HG02973 (cell line): Measurements from ENCODE around the gene PC.

ENCODE experiments used
- ATAC-seq: cut with Tn5 transposase; IDR thresholded peaks from one replicate; pipeline ENCODE4 v1.9.1; 2021; ENCODE audit warnings: moderate library complexity; ENCODE audit not compliant: unreplicated experiment

Gene PC

GRCh38 chr11:66868726-66869566, 89.2 kb downstream of the PC start:
- peak; percentile 70 for ATAC-seq

- ATAC-seq: no peak
Observed at GRCh38 chr11:66868082-66868725, 90.0 kb downstream of the PC start.

GRCh38 chr11:66867425-66868040, 90.7 kb downstream of the PC start:
- no peak for ATAC-seq

DNA sequence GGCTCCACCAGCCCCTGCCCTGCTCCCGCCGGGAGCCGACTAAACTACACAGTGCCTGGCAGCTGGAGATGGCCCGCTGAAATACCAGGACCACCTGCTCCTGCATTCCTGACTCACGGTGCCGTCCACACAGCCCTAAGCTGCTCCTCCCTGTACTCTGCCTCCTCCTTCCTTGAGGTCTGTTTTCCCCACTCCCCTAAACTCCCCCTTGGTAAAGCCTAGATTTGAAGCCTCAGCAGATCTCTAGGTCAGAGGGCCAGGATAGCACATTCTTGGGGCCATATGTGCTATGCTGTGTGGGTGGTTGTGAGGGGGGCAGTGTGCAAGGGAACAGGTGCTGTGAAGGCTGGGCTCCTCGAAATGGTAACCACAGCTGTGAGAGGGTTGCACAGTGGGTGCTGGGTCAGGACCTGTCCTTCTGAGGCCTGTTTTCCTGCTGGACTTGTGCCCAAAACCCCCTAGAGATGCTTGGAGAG, 91.6 kb downstream of the PC start:
- no peak for ATAC-seq

- no peak for ATAC-seq
Observed at GRCh38 chr11:66866007-66866406, 92.2 kb downstream of the PC start.

- no peak for ATAC-seq
Observed at GRCh38 chr11:66864924-66865697, 93.1 kb downstream of the PC start.

DNA sequence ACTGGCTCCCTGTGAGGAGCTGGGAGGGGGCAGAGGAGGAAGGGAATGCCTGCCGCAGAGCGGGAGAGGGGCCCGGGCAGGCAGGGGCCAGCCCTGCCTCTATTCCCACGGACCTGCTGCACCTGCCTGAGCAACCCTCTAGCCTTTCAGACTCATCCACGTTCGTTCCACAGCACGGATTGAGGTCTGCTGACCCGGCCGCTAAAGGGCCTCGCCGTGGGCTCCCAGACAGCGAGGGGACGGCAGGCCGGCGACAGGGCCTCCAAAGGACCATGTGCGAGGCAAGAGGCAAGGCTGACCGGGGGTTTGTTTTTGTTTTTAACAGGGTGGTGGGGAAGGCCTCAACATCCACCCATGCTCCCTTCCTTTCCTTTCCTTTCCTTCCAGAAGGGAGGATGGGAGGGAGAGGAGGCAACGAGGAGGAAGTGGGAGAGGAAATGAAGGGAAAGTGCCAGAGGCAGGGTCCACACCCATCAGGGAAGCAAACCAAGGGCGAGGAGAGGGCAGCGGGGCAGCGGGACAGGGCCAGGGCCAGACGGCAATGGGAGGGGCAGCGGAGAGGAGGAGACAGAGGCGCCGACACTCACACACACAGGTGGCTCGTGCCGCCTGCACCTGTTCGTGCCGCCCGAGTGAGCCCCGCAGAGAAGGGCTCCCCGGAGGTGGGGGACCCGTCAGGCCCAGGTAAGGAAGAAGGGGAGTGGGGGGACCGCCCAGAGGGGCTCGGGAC, 93.8 kb downstream of the PC start:
- ATAC-seq: no peak

- no peak for ATAC-seq
Observed at GRCh38 chr11:66863428-66864125, 94.6 kb downstream of the PC start.

DNA sequence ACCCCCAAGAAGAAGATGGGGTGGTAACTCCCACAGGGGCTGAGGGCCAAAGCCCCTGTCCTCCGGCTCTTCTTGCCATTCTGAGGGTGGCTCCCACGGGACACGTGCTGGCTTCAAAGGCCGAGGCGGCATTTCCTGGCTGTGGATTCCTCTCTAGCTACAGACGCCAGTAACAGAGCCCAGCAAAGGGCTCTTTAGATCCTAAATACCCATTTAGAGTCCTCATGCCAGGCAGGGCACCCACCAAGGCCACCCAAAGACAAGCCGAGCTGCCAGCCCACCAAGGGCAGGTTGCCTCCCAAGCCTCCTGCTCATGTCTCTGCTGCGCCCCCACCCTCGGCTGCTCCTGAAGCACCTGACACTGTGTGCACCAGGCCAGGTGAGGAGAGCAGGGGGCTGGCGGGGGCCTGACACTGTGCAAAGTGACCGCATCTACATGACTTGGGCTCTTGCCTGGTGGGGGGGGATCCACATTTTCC, 95.6 kb downstream of the PC start:
- ATAC-seq: no peak

DNA sequence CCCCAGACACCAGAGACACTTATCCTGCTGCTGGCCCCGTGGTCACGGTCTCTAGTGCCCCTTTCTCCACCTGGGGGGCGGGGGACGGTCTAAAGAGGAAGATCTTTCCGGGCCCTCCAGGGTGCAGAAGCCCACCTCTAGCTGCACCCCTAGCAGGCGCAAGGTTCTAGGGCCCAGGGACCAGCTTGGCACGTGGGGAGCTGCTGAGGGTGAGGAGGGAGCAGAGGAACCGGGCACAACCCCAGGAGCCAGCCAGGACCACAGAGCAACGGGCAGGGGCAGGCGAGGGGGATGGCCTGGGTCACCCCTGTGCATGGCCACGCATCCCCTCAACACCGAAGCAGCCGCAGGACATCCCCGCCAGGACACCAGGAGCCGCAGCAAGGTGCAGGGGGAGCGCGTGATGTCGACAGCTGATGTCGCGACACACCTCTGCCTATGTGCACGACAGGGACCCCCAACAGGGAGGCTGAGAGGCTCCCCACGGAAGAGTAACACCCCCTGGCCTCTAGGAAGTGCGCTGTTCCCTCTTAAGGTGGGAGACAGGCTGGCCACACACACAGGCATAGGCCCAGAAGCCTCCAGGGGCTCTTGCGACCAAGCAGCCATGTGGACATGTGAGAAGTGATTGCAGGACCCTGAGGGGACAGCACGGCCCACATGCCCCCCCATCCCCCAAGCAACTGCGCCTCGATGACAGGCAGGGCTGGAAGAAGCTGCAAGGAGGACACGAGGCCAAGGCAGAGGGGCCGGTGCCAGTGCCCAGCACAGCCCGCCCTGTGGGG, 96.2 kb downstream of the PC start:
- no peak for ATAC-seq

DNA sequence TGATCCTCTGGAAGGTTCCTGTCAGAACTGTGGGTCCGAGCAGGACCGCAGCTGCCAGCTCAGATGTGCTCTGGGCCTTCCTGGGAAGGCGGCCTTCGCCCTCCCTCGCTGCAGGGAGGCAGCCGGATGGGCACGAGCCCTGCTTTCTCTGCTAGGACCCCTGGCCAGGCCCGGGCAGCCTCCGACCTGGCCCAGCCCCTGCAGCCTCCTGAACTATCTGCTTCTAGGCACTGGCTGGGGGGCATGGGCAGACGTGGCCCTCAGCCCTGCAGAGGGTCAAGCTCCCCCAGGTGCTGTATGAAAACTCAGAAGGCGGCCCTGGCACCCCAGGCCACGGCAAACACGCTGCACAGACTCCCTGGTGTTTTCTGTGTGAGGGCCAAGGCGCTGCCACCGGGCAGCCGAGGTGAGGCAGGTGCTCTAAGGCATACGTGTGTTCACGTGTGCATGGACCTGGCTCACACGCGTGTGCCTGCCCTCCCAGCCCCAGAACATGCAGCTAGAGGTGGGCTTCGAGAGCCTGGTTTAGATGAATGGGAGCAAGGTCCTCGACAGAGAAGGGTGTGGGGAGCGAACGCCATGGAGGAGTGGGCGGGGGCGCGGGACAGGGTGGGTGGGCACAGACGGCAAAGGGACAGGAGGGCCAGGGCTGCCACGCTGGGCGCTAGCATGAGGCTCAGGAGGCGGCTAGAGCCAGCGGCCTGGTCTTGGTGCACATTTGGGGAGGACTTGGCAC, 97.0 kb downstream of the PC start:
- no peak for ATAC-seq

GRCh38 chr11:66860449-66860831, 97.7 kb downstream of the PC start:
- ATAC-seq: no peak

GRCh38 chr11:66859686-66860448, 98.3 kb downstream of the PC start:
- no peak for ATAC-seq

DNA sequence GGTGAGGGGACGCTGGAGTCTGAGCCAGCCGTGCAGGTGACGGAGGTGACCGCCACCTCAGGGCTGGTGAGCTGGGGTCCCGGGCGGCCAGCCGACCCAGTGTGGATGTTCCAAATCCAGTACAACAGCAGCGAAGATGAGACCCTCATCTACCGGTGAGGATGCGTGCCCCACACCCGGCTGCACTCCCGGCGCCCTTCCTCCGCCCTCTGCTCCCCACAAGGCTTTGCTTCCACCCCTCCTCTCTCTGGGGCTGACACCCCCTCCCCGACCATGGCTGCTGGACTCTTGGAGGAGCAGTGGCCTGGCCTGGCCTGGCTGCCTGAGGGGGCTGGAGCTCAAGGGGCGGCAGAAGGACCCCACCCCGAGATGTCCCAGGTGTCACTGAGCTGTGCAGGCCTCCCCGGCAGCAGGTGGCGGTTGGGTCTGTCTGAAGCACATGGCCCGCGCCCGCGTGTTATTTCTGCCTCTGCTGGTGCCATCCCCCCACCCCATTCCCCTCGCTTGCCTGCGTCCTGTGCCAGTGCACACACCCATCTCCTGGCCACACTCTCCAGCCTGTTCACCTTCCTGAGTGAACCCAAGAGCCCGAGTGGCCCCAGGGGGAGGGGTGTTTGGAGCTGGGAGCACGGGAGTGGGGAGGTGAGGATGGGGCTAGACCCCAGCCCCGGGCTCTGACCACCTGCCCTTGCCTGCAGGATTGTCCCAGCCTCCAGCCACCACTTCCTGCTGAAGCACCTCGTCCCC, 99.1 kb downstream of the PC start:
- ATAC-seq: no peak

DNA sequence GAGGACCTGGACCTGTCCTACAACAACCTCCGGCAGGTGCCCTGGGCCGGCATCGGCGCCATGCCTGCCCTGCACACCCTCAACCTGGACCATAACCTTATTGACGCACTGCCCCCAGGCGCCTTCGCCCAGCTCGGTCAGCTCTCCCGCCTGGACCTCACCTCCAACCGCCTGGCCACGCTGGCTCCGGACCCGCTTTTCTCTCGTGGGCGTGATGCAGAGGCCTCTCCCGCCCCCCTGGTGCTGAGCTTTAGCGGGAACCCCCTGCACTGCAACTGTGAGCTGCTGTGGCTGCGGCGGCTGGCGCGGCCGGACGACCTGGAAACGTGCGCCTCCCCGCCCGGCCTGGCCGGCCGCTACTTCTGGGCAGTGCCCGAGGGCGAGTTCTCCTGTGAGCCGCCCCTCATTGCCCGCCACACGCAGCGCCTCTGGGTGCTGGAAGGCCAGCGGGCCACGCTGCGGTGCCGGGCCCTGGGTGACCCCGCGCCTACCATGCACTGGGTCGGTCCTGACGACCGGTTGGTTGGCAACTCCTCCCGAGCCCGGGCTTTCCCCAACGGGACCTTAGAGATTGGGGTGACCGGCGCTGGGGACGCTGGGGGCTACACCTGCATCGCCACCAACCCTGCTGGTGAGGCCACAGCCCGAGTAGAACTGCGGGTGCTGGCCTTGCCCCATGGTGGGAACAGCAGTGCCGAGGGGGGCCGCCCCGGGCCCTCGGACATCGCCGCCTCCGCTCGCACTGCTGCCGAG, 99.8 kb downstream of the PC start:
- ATAC-seq: no peak

GRCh38 chr11:66857927-66858185, 100.3 kb downstream of the PC start:
- ATAC-seq: no peak
